GM12874 (cell line): ENCODE measurements around the gene GAS7.

Experiments used
- CTCF ChIP-seq: IDR thresholded peaks from 2 replicates; pipeline ENCODE4 v1.5.1; 2011; ENCODE audit warnings: low read depth, mild to moderate bottlenecking, control low read depth, low read length, moderate library complexity; ENCODE audit not compliant: insufficient read depth

The GAS7 gene

GRCh38 chr17:10170233-10170632 is 28.2 kb downstream of the GAS7 start:
- TF ChIP-seq CTCF: no peak

GRCh38 chr17:10169290-10169689 is 29.1 kb downstream of the GAS7 start:
- TF ChIP-seq CTCF: no peak

- TF ChIP-seq CTCF: no peak
Observed at GRCh38 chr17:10166176-10166935, 32.0 kb downstream of the GAS7 start.

GRCh38 chr17:10162096-10162495 is 36.3 kb downstream of the GAS7 start:
- TF ChIP-seq CTCF: no peak

- TF ChIP-seq CTCF: no peak
Observed at GRCh38 chr17:10161386-10161785, 37.0 kb downstream of the GAS7 start.

GRCh38 chr17:10156948-10157607 is 41.3 kb downstream of the GAS7 start:
- TF ChIP-seq CTCF: no peak

- no peak for TF ChIP-seq CTCF
Observed at GRCh38 chr17:10156599-10156947, 41.8 kb downstream of the GAS7 start.
